ENCODE results near the gene CARD11.

The CARD11 gene

GRCh38 chr7:3069771-3070449 is 26.2 kb upstream of the CARD11 start:
- no peaks in the 10 kb centered on the region for H3K36me3 Mint-ChIP-seq

GRCh38 chr7:3068530-3068929 is 24.9 kb upstream of the CARD11 start:
- DNase-seq (ENCODE audit: low spot score in 2 of 2) (no peak), ATAC-seq (peak; percentile 68)
- Mint-ChIP-seq H3K4me1 (peaks cover 80% of the 10 kb centered on the region), H3K36me3 (no peaks in the 10 kb centered on the region), H3K9me3 (peaks cover 9% of the 10 kb centered on the region), H3K4me3 (peak overlapping the region; percentile 60), H3K27ac (peak overlapping the region; percentile 89)

More at GRCh38 chr7:3069771-3070449, 26.2 kb upstream of the CARD11 start:
- peak overlapping the region; percentile 89 for H3K27ac Mint-ChIP-seq
- DNase-seq (ENCODE audit: low spot score in 2 of 2) = no peak
- H3K9me3 Mint-ChIP-seq = peaks cover 9% of the 10 kb centered on the region
- ATAC-seq = no peak
- H3K4me3 Mint-ChIP-seq = peak overlapping the region; percentile 60
- H3K4me1 Mint-ChIP-seq = peaks cover 75% of the 10 kb centered on the region

DNA sequence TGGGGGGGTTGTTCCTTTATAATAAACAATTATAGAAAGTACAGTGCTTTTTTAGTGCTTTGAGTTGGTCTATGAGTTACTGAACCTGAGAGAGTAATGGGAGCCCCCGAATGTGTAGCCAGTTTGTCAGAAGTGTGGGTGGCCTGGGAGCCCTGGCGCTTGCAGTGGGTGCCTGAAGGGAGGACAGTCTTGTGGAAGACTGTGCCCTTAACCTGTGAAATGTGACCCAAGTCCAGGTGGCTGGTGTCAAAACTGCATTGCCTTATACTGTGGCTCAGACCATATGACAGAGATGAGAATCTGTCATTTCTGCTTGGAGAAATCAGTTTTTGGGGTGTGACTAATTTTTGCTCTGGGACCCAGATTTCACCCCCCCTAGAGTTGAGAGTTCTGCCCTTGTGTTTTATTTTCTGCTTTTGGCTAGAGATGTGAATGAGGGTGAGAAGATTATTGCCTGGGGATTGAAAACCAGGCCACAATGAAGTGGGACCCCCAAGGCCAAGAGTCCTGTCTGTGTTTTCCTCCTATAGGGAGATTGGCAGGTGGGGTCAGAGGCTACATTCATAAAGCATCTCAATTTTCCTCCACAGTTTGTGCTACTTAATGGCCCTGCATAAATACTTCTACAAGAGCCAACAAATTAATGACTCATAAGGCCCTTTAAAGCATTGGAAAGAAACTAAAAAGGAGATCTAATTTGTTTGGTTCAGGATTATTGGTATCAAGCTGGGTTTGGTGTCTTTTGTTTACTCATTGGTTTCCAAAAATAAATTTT is 24.1 kb upstream of the CARD11 start:
- peak overlapping the region; percentile 89 for H3K27ac Mint-ChIP-seq
- ATAC-seq (peak; percentile 36), DNase-seq (ENCODE audit: low spot score in 2 of 2) (peak in 1 of 2 donors; percentile 58)
- H3K4me1 Mint-ChIP-seq = peaks cover 87% of the 10 kb centered on the region
- H3K9me3 Mint-ChIP-seq = peaks cover 9% of the 10 kb centered on the region
- H3K36me3 Mint-ChIP-seq = no peaks in the 10 kb centered on the region
- peak overlapping the region; percentile 60 for H3K4me3 Mint-ChIP-seq

DNA sequence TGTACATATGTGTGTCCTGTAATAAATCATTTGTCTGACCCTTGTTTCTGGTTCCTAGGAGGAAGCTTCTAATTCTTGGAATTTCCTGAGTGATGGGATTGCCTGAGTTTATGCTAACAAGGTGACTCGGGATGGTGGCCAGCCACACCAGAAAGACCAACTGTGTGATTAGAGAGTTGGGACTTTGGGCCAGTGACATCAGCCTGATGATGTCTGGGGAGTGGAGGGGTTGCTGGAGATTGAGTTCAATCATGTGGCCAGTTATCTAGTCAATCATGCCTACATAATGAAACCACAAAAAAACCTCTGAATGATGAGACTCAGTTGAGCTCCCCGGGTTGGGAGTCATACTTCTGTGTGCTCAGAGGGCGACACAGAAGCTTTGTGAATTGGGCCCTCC is 23.5 kb upstream of the CARD11 start:
- ATAC-seq (peak; percentile 81), DNase-seq (ENCODE audit: low spot score in 2 of 2) (peak in 1 of 2 donors; percentile 66)
- peaks cover 9% of the 10 kb centered on the region for H3K9me3 Mint-ChIP-seq
- peak overlapping the region; percentile 60 for H3K4me3 Mint-ChIP-seq
- no peaks in the 10 kb centered on the region for H3K36me3 Mint-ChIP-seq
- peaks cover 87% of the 10 kb centered on the region for H3K4me1 Mint-ChIP-seq
- H3K27ac Mint-ChIP-seq = peak overlapping the region; percentile 89

DNA sequence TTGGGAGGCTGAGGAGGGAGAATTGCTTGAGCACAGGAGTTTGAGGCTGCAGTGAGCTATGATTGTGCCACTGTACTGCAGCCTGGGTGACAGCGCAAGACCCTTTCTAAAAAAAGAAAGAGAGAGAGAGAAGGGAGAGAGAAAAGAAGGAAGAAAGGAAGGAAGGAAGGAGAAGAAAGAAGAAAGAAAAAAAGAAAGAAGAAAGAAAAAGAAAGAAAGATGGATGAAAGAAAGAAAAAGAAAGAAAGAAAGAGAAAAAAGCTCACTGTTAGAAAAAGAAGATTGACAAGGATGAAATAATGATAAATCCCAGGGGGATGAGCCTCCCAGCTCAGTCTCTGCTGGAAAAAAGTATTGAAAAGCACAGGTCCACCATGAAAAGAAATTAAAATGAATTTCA is 22.8 kb upstream of the CARD11 start:
- peak overlapping the region; percentile 60 for H3K4me3 Mint-ChIP-seq
- ATAC-seq = no peak
- peaks cover 8% of the 10 kb centered on the region for H3K9me3 Mint-ChIP-seq
- H3K36me3 Mint-ChIP-seq = no peaks in the 10 kb centered on the region
- DNase-seq (ENCODE audit: low spot score in 2 of 2) = no peak
- peaks cover 87% of the 10 kb centered on the region for H3K4me1 Mint-ChIP-seq
- peak overlapping the region; percentile 89 for H3K27ac Mint-ChIP-seq

DNA sequence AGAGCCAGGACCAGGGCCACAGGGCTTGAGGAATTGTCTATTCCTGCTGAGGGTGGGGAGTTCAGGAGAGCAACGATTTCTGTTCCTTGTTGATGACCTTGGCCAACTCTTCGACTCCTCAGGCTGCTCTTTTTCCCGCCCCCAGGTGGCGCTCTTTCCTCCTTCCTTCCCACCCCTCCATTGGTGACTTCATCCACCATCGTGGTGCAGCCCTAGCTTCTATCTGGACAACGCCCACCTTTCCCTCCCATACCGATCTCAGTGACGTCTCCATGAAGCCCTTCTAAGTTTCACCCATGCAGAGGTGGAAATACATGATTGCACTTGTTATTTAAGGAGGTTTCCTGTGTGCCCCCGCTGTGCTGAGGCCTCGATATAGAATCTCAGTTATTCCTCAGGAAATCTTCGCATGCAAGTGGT is 22.1 kb upstream of the CARD11 start:
- Mint-ChIP-seq H3K27ac (peak overlapping the region; percentile 89), H3K9me3 (peaks cover 3% of the 10 kb centered on the region), H3K4me1 (peaks cover 85% of the 10 kb centered on the region), H3K4me3 (peak overlapping the region; percentile 60), H3K36me3 (no peaks in the 10 kb centered on the region)
- ATAC-seq (peak; percentile 31), DNase-seq (ENCODE audit: low spot score in 2 of 2) (peak; percentile 47 to 81)

DNA sequence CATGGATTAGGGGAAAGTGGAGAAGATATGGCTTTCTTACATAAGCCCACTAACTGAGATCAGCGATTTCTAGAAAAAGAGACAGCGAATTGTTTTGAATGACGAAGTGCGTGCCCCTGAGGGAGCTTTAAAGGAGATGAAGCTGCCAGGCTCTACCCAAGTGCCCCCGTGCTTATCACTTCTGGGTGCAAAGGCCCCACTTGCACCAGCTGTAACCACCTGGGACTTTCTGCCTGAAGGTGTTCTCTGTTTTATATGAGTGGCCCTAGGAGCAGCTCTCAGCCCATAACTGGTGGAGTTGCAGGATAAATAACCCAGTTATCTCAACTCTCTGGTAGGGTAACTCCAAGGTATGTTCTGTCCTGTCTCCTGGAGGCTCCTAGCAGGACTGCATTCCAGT is 20.4 kb upstream of the CARD11 start:
- H3K9me3 Mint-ChIP-seq = no peaks in the 10 kb centered on the region
- ATAC-seq (no peak), DNase-seq (ENCODE audit: low spot score in 2 of 2) (no peak)
- peak overlapping the region; percentile 69 for H3K4me3 Mint-ChIP-seq
- peaks cover 79% of the 10 kb centered on the region for H3K4me1 Mint-ChIP-seq
- peak overlapping the region; percentile 95 for H3K27ac Mint-ChIP-seq
- H3K36me3 Mint-ChIP-seq = no peaks in the 10 kb centered on the region

- peak; percentile 95 for ATAC-seq
- H3K4me3 Mint-ChIP-seq = peak overlapping the region; percentile 69
- H3K27ac Mint-ChIP-seq = peak overlapping the region; percentile 95
- peaks cover 70% of the 10 kb centered on the region for H3K4me1 Mint-ChIP-seq
- H3K9me3 Mint-ChIP-seq = no peaks in the 10 kb centered on the region
- DNase-seq (ENCODE audit: low spot score in 2 of 2) = peak; percentile 51 to 87
- H3K36me3 Mint-ChIP-seq = no peaks in the 10 kb centered on the region
Measured at GRCh38 chr7:3063016-3063753, 19.5 kb upstream of the CARD11 start.

DNA sequence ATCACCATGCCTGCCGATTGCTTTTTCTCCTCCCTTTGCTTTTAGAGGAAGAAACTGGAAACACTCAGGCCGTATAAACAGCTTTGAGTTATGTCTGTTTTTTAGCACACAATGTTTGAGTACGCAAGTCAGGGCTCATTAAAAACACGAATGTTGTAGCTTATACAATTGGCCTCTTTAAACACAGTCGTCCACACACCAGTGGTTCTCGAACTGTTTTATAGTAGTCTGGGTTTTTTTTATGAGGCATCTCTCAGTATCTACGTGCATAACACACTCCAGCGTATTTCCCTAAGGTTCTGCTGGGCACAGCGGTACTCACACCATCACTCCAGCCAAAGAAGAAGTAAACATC is 13.4 kb upstream of the CARD11 start:
- H3K36me3 Mint-ChIP-seq = no peaks in the 10 kb centered on the region
- H3K9me3 Mint-ChIP-seq = peaks cover 4% of the 10 kb centered on the region
- ATAC-seq (no peak), DNase-seq (ENCODE audit: low spot score in 2 of 2) (no peak)
- H3K27ac Mint-ChIP-seq = no peak overlapping the region
- peaks cover 13% of the 10 kb centered on the region for H3K4me1 Mint-ChIP-seq
- no peak overlapping the region for H3K4me3 Mint-ChIP-seq

GRCh38 chr7:3056234-3057065 is 12.8 kb upstream of the CARD11 start:
- no peak for ATAC-seq
- peaks cover 4% of the 10 kb centered on the region for H3K9me3 Mint-ChIP-seq
- H3K27ac Mint-ChIP-seq = no peak overlapping the region
- no peak for DNase-seq (ENCODE audit: low spot score in 2 of 2)
- H3K4me1 Mint-ChIP-seq = peaks cover 12% of the 10 kb centered on the region
- no peak overlapping the region for H3K4me3 Mint-ChIP-seq
- no peaks in the 10 kb centered on the region for H3K36me3 Mint-ChIP-seq

DNA sequence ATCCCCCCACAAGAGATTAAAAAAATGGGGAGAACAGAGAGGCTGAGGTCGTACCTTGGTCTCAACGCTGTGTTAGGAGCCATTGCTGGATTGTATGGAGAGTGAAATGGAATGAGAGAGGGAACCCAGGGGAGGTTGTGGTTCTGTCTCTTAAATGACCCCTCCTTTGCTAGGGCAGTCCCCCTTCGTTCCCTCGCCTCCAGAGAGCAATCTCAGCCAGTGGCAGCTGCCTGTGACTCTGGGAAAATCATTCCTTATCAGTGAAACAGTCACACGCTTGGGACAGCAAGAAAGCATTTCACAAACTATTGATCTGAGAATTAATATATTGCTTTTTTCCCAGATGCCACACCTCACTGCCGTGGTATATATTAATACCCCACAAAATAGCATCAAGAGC is 12.0 kb upstream of the CARD11 start:
- Mint-ChIP-seq H3K36me3 (no peaks in the 10 kb centered on the region), H3K4me3 (no peak overlapping the region), H3K4me1 (peaks cover 8% of the 10 kb centered on the region), H3K9me3 (peaks cover 7% of the 10 kb centered on the region), H3K27ac (no peak overlapping the region)
- DNase-seq (ENCODE audit: low spot score in 2 of 2) = no peak
- ATAC-seq = no peak

GRCh38 chr7:3042861-3043489 is 692 bp downstream of the CARD11 start:
- Mint-ChIP-seq H3K27ac (peak overlapping the region; percentile 95), H3K4me3 (peak overlapping the region; percentile 95), H3K36me3 (peaks cover 50% of the 10 kb centered on the region), H3K4me1 (peaks cover 64% of the 10 kb centered on the region), H3K9me3 (no peaks in the 10 kb centered on the region)
- ATAC-seq (peak; percentile 85), DNase-seq (ENCODE audit: low spot score in 2 of 2) (peak; percentile 49 to 81)

- Mint-ChIP-seq H3K4me1 (peaks cover 73% of the 10 kb centered on the region), H3K36me3 (peaks cover 57% of the 10 kb centered on the region)
- no peak for ATAC-seq
Measured at GRCh38 chr7:3041986-3042675, 1.5 kb downstream of the CARD11 start.

DNA sequence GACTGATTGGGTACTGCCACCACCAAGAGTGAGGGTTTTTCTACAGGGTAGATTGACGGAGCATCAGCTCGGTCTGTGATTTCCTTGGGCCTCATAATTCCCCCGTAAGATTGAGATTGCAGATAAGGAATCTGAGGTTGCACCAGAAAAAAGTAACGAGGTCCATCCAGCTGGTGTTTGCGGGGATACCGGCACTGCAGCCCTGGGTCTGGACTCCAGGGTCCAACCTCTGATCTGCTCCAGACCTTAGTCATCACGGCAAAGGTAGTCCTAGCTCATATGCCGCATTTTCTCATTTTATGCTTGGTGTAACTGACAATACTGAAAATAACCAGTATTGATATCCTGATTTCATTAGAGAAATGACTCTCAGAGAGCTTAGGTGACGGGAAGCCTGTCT is 3.9 kb downstream of the CARD11 start:
- Mint-ChIP-seq H3K9me3 (no peaks in the 10 kb centered on the region), H3K27ac (peak overlapping the region; percentile 95), H3K4me3 (peak overlapping the region; percentile 95), H3K36me3 (peaks cover 80% of the 10 kb centered on the region), H3K4me1 (peaks cover 81% of the 10 kb centered on the region)
- ATAC-seq = peak; percentile 42
- DNase-seq (ENCODE audit: low spot score in 2 of 2) = no peak

More at GRCh38 chr7:3041986-3042675, 1.5 kb downstream of the CARD11 start:
- Mint-ChIP-seq H3K27ac (peak overlapping the region; percentile 95), H3K9me3 (no peaks in the 10 kb centered on the region), H3K4me3 (peak overlapping the region; percentile 95)
- no peak for DNase-seq (ENCODE audit: low spot score in 2 of 2)

Data from stimulated activated effector memory CD8-positive, alpha-beta T cell treated with anti-CD3 and anti-CD28 coated beads, Interleukin-12 subunit alpha, Interleukin-12 subunit beta, amount 100 ng/mL, for 72 hours (primary cell).